ENCODE measurements around the gene TPPP3.
A peak's percentile ranks its signal among the peaks of the same experiment; 100 is the strongest.

The TPPP3 gene

GRCh38 chr16:67406111-67406971, 13.0 kb upstream of the TPPP3 start:
- no peaks in the 10 kb centered on the region for H3K27me3 ChIP-seq (ENCODE audit: insufficient read depth, poor library complexity, severe bottlenecking)
- no peaks in the 10 kb centered on the region for H3K9me3 ChIP-seq (ENCODE audit: severe bottlenecking)
- no peak for TF ChIP-seq CTCF (IDR thresholded peaks at IDR 0.05; ENCODE audit: poor library complexity, severe bottlenecking)
- H3K27ac ChIP-seq (ENCODE audit: poor library complexity, severe bottlenecking), result peak overlapping the region; percentile 86
- H3K36me3 ChIP-seq (ENCODE audit: low read depth), result no peaks in the 10 kb centered on the region
- no peak for DNase-seq (ENCODE audit: low spot score)
- H3K4me3 ChIP-seq (ENCODE audit: severe bottlenecking), result no peak overlapping the region
- ATAC-seq (ENCODE audit: low read depth), result peak; percentile 50
- peaks cover 35% of the 10 kb centered on the region for H3K4me1 ChIP-seq (ENCODE audit: insufficient read depth, poor library complexity, severe bottlenecking)

GRCh38 chr16:67405336-67405735, 12.0 kb upstream of the TPPP3 start:
- H3K27me3 ChIP-seq (ENCODE audit: insufficient read depth, poor library complexity, severe bottlenecking), result no peaks in the 10 kb centered on the region
- ATAC-seq (ENCODE audit: low read depth) (no peak), DNase-seq (ENCODE audit: low spot score) (no peak)
- no peaks in the 10 kb centered on the region for H3K36me3 ChIP-seq (ENCODE audit: low read depth)
- H3K27ac ChIP-seq (ENCODE audit: poor library complexity, severe bottlenecking), result peak overlapping the region; percentile 86
- H3K4me1 ChIP-seq (ENCODE audit: insufficient read depth, poor library complexity, severe bottlenecking), result peaks cover 35% of the 10 kb centered on the region
- TF ChIP-seq CTCF (IDR thresholded peaks at IDR 0.05; ENCODE audit: poor library complexity, severe bottlenecking), result no peak
- H3K9me3 ChIP-seq (ENCODE audit: severe bottlenecking), result no peaks in the 10 kb centered on the region
- no peak overlapping the region for H3K4me3 ChIP-seq (ENCODE audit: severe bottlenecking)

- Histone ChIP-seq H3K4me1 (ENCODE audit: insufficient read depth, poor library complexity, severe bottlenecking) (peaks cover 35% of the 10 kb centered on the region), H3K36me3 (ENCODE audit: low read depth) (no peaks in the 10 kb centered on the region), H3K9me3 (ENCODE audit: severe bottlenecking) (no peaks in the 10 kb centered on the region), H3K27me3 (ENCODE audit: insufficient read depth, poor library complexity, severe bottlenecking) (no peaks in the 10 kb centered on the region), H3K27ac (ENCODE audit: poor library complexity, severe bottlenecking) (peak overlapping the region; percentile 86), H3K4me3 (ENCODE audit: severe bottlenecking) (no peak overlapping the region)
- DNase-seq (ENCODE audit: low spot score) (no peak), ATAC-seq (ENCODE audit: low read depth) (peak; percentile 80)
- no peak for TF ChIP-seq CTCF (IDR thresholded peaks at IDR 0.05; ENCODE audit: poor library complexity, severe bottlenecking)
Measured at GRCh38 chr16:67404740-67405226, 11.5 kb upstream of the TPPP3 start.

- DNase-seq (ENCODE audit: low spot score) (no peak), ATAC-seq (ENCODE audit: low read depth) (no peak)
- TF ChIP-seq CTCF (IDR thresholded peaks at IDR 0.05; ENCODE audit: poor library complexity, severe bottlenecking), result no peak
- Histone ChIP-seq H3K4me1 (ENCODE audit: insufficient read depth, poor library complexity, severe bottlenecking) (peaks cover 35% of the 10 kb centered on the region), H3K36me3 (ENCODE audit: low read depth) (no peaks in the 10 kb centered on the region), H3K27me3 (ENCODE audit: insufficient read depth, poor library complexity, severe bottlenecking) (no peaks in the 10 kb centered on the region), H3K27ac (ENCODE audit: poor library complexity, severe bottlenecking) (peak overlapping the region; percentile 86), H3K9me3 (ENCODE audit: severe bottlenecking) (no peaks in the 10 kb centered on the region), H3K4me3 (ENCODE audit: severe bottlenecking) (no peak overlapping the region)
Measured at GRCh38 chr16:67403976-67404555, 10.8 kb upstream of the TPPP3 start.

Data from RWPE2 (cell line).